Fibroblast of pulmonary artery (primary cell): ENCODE measurements around the gene C22orf42.
"Not testable (repeated sequence)": the region's sequence is repeated elsewhere in the genome, so short reads cannot be mapped to it uniquely, and the experiment has no call there.

ENCODE experiments used
- DNase-seq: peaks from one replicate; pipeline ENCODE4 v3.0.0-alpha.2; 2010; ENCODE audit warnings: low read depth
- H3K4me3 ChIP-seq: replicated peaks from 2 replicates; pipeline ENCODE4 v1.5.1; 2011; ENCODE audit warnings: low read depth, mild to moderate bottlenecking, control low read depth, low read length, moderate library complexity
- TF ChIP-seq, protein P1 (sequence below): IDR thresholded peaks from 2 replicates; pipeline ENCODE4 v1.5.1; 2011; ENCODE audit warnings: mild to moderate bottlenecking, control low read depth, low read length, inconsistent platforms; ENCODE audit errors: missing control alignments

The C22orf42 gene

DNA sequence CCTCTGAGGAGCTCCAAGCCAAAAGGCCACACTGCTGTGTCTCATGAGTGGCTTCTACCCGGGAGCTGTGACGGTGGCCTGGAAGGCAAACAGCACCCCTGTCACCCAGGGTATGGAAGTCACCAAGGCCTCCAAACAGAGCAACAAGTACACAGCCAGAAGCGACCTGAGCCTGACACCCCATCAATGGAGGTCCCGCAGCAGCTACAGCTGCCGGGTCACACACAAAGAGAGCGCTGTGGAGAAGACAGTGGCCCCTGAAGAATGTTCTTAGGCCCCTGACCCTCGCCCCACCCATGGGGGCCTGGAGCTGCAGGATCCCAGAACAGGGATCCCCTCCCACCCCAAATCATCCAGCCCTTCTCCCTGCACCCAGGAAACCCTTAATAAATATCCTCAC, 40.9 kb upstream of the C22orf42 start:
- TF ChIP-seq, protein P1, sequence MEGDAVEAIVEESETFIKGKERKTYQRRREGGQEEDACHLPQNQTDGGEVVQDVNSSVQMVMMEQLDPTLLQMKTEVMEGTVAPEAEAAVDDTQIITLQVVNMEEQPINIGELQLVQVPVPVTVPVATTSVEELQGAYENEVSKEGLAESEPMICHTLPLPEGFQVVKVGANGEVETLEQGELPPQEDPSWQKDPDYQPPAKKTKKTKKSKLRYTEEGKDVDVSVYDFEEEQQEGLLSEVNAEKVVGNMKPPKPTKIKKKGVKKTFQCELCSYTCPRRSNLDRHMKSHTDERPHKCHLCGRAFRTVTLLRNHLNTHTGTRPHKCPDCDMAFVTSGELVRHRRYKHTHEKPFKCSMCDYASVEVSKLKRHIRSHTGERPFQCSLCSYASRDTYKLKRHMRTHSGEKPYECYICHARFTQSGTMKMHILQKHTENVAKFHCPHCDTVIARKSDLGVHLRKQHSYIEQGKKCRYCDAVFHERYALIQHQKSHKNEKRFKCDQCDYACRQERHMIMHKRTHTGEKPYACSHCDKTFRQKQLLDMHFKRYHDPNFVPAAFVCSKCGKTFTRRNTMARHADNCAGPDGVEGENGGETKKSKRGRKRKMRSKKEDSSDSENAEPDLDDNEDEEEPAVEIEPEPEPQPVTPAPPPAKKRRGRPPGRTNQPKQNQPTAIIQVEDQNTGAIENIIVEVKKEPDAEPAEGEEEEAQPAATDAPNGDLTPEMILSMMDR: no peak
- no peak for DNase-seq
- no peak overlapping the region for H3K4me3 ChIP-seq

DNA sequence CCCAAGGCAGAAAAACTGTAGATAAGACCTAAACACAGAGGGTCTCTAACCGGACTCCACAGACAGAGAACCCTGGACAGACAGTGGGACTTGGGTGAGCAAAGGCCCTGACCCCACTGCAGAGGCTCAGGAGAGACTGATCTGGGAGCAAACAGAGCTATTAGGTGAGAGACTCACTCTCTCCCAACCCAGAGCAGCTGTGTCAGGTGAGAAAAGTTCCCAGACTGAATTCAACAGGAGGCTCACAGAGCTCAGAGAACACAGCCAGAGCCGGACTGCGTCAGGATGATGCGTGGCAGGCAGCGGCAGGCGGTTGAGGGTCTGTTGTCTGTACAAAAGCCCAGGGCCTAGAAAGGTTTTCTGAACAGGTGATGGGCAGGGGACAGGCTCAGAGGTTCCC, 40.2 kb upstream of the C22orf42 start:
- no peak overlapping the region for H3K4me3 ChIP-seq
- no peak for DNase-seq
- TF ChIP-seq, protein P1: no peak

DNA sequence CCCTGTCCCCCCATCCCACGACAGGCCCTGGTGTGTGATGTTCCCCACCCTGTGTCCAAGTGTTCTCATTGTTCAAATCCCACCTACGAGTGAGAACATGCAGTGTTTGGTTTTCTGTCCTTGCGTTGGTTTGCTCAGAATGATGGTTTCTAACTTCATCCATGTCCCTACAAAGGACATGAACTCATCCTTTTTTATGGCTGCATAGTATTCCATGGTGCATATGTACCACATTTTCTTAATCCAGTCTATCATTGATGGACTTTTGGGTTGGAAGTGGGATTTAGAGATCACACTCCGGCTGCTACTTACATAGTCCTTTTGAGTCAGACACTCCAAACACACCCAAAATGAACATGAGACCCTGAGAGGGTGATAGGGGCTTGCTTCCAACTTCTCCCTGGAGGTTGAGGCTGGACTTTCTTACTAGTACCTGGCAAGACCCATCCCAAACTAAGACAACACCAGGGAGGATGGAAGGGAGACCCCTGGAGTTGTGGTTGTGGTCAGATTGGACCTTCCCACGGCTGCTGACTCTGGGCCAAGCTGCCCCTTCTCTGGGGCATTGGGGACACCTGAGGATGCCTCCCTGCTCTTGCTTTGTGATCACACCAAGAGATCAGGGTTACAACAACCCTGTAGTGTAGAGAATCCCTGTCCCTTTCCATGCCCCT, 38.6 kb upstream of the C22orf42 start:
- not testable (repeated sequence) for H3K4me3 ChIP-seq, DNase-seq

DNA sequence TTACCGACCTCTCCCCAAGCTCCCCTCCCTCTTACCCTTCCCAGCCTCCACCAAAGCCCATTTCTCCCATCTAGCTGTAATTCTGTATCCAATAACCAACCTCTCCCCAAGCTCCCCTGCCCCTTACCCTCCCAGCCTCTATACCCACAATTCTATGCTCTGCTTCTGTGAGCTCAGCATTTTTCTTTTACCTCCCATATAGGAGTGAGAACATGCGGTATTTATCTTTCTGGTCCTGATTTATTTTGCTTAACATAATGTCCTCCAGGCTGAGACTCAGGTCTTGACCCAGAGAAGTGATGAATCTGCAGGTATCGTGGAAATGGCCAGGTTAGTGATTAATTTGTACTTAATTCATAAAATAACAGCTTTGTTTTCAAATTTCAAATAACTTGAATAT, 36.8 kb upstream of the C22orf42 start:
- not testable (repeated sequence) for H3K4me3 ChIP-seq, DNase-seq

DNA sequence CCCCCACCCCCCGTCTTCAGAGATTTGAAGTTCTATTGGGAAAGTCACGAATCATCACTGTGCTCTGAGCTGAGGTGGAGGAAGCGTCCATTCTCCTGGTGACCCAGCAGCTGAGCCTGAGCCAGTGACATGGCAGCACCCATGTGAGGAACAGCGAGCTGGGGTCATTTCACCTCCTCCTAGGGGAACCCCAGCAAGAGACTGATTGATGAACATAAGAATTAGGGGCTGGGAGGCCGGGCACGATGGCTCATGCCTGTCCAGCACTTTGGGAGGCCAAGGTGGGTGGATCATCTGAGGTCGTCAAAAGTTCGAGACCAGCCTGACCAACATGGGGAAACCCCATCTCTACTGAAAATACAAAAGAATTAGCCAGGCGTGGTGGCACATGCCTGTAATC, 34.2 kb upstream of the C22orf42 start:
- DNase-seq, H3K4me3 ChIP-seq: not testable (repeated sequence)

DNA sequence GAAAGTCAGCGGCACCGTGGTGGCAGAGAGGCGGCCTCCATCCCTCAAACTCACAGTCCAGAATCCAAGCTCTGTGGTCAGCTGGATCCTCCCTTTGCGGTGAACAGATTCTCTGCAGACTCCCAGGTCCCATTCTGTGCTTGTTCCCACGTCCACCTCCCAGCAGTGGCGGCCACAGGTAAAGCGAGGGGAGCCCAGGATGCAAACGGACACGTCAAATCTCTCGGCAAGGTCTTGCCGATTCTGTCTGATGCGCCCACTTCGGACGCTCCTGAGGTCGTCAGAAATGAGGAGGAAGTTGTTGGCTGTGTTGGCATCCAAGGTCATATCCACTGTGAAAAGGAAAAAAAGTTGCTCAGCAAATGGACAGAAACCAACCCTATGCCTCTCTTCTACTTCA, 31.9 kb upstream of the C22orf42 start:
- DNase-seq, H3K4me3 ChIP-seq: not testable (repeated sequence)

DNA sequence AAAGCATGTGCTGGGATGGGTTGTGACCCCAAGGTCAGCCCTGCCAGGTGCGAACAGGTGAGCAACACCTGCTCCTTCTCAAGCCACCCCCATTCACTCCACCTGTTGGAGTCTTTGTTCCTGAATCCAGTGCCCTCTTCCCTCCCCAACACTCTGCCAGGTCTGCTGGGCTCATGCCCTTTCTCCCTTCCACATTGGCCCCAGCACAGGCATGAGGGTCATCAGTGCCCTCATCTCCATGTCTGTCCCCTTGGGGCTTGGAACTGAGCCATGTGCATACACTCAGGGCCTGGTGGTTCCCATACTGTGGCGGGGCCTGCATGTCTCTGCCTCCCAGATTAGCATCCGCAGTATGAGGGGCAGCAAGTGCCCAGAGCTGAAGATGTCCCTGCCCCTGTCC, 26.7 kb upstream of the C22orf42 start:
- TF ChIP-seq, protein P1: no peak
- no peak overlapping the region for H3K4me3 ChIP-seq
- DNase-seq: no peak

DNA sequence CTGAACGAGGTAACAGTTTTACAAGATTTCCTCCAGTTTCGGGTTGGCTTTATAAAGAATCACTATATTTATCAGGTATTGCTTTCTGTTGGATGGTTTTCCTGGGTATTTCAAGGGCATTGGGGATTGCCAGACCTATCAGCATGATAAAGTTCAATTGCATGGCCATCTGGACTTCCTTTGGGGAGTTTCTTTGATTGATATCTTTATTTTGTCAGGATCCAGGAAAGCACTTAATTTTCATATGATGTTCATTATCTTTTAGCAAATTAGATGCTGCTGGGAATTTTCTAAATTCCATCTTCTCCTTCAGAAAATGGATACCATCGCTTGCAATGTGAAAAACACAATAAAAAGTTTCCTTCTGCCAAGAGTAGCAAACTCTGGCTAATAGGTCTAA, 24.5 kb upstream of the C22orf42 start:
- no peak for DNase-seq
- H3K4me3 ChIP-seq: no peak overlapping the region
- TF ChIP-seq, protein P1: no peak

DNA sequence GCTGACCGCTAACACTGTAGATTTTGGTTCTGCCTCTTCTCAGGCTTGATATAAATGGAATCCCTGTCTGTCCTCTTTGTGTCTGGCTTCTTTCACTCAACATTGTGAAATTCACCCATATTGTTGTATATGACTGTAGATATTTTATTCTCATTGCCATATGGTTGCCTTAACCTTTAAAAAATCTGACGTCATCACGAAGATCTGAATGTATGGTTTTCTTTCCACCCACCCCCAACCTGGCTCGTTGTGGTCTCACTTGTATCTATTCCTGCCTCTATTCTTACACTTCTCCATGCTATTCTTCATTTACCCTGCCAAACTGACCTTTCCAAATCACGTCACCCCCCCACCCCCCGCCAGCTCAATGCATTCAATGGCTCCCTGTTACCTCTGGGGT, 21.9 kb upstream of the C22orf42 start:
- H3K4me3 ChIP-seq: no peak overlapping the region
- TF ChIP-seq, protein P1: no peak
- DNase-seq: no peak
